ENCODE measurements around the gene TANC1.

DNA sequence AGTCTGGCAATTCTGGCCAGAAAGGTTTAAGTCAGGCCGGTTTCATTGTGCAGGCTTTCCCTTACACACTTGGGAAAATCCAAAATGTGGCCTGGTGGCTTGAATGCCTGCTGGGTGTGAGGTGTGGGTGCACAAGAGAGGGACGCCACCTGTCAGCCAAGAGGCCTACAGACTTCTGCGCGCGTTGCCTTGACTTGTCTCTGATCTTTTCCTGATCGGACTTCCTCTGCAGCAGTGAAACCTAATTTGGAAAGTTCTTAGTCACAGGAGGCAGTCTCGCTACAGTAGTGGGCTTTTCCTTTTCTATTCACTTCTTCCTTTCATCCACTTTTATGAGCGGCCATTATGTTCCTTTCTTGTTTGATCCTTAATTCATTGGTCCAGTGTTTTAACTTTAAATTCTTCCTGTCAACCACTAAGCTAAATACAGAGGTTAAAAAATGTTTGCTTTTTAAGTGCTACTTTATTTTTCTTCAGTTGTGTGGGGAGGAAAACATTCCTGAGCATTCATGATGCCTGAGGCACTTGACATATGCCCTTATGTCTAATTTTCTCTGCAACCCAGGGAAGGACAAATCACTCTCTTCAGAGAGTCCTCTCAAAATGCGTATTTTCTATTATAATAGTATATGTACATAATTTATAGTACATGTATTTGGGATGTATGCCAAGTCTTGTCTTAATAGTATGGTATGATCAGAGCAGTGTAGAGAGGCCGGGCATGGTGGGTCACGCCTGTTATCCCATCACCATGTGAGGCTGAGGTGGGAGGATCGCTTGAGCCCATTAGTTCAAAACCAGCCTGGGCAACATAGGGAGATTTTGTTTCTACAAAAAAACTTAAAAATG is 189.1 kb downstream of the TANC1 start:
- TF ChIP-seq EZH2 (IDR thresholded peaks at IDR 0.05; ENCODE audit: insufficient read depth, poor library complexity, severe bottlenecking) (no peak), EZH2phosphoT487 (IDR thresholded peaks at IDR 0.05; ENCODE audit: insufficient read depth, low read depth) (no peak)

Measured in GM23248 (cell line).